Progenitor cell of endocrine pancreas (in vitro differentiated cells): ENCODE data around the gene MYADML2. TPM values are rescaled to one million over a fixed set of nuclear protein-coding genes. Genes with fewer than 3 reads are reported as not detected.

Source experiments
- DNase-seq: peaks from one replicate; pipeline ENCODE4 v3.0.0; 2021; ENCODE audit warnings: low spot score; ENCODE audit not compliant: unreplicated experiment
- H3K27ac Mint-ChIP-seq: 2 replicates; pipeline ENCODE4 v1.8.0; 2021; ENCODE audit warnings: mild to moderate bottlenecking, moderate library complexity, mixed read lengths
- H3K27me3 Mint-ChIP-seq: 2 replicates; pipeline ENCODE4 v1.8.0; 2021; ENCODE audit warnings: mixed read lengths
- H3K36me3 Mint-ChIP-seq: 2 replicates; pipeline ENCODE4 v1.8.0; 2022; ENCODE audit warnings: mixed read lengths; ENCODE audit not compliant: insufficient read depth
- H3K4me1 Mint-ChIP-seq: 2 replicates; pipeline ENCODE4 v1.8.0; 2021; ENCODE audit warnings: low read depth, mixed read lengths
- H3K4me3 Mint-ChIP-seq: 2 replicates; pipeline ENCODE4 v1.8.0; 2021; ENCODE audit warnings: low read depth, mild to moderate bottlenecking, moderate library complexity, mixed read lengths
- H3K9me3 Mint-ChIP-seq: 2 replicates; pipeline ENCODE4 v1.8.0; 2021; ENCODE audit warnings: low read depth, mixed read lengths
- CTCF ChIP-seq: fragments of 200-600 bp; sonication (generic); IDR thresholded peaks from one replicate; pipeline ENCODE4 v1.5.0; 2021; ENCODE audit warnings: antibody characterized with exemption, mild to moderate bottlenecking; ENCODE audit not compliant: unreplicated experiment
- total RNA-seq: library from RNA; stranded (reverse); gene quantifications from 2 replicates; pipeline ENCODE4 v1.2.1, GENCODE V29; 2021

MYADML2 gene
- total RNA-seq, 1 donor from 2014 or later: not detected

DNA sequence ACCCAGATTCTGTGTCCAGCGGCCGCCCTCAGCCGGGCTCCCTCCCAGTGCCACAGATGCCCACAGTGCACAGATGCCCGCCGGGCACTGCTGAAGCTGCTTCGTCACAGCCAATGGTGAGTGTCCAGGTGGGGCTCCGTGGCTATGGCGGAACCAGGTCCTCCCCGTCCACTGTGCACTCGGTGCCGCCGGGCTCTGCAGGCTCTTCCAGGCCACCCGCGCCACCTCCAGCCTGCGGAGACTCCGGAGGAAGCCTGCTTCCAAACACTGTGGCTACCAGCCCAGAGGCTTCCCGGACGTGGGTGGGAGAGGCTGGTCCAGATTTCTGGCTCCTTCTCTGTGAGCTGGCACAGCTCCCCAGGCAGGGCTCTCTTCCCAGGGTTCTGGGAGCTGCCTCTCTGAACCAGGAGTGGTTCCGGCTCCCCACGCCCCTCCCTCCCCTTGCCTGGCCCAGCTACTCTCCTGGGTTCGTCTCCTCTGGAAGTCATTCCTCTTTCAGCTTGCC is 7.1 kb downstream of the MYADML2 start:
- Mint-ChIP-seq H3K27me3 (peaks cover 22% of the 10 kb centered on the region), H3K4me1 (peaks cover 5% of the 10 kb centered on the region), H3K9me3 (no peaks in the 10 kb centered on the region), H3K27ac (no peak overlapping the region), H3K36me3 (no peaks in the 10 kb centered on the region), H3K4me3 (no peak overlapping the region)
- TF ChIP-seq CTCF: no peak
- no peak for DNase-seq

- no peaks in the 10 kb centered on the region for H3K9me3 Mint-ChIP-seq
- no peak overlapping the region for H3K27ac Mint-ChIP-seq
- no peaks in the 10 kb centered on the region for H3K36me3 Mint-ChIP-seq
- no peak for DNase-seq
- H3K4me1 Mint-ChIP-seq: peaks cover 5% of the 10 kb centered on the region
- peaks cover 22% of the 10 kb centered on the region for H3K27me3 Mint-ChIP-seq
- no peak for TF ChIP-seq CTCF
- no peak overlapping the region for H3K4me3 Mint-ChIP-seq
Observed at GRCh38 chr17:81939218-81939617, 7.8 kb downstream of the MYADML2 start.

- Mint-ChIP-seq H3K27ac (no peak overlapping the region), H3K36me3 (no peaks in the 10 kb centered on the region), H3K4me3 (peak overlapping the region; percentile 79), H3K4me1 (peaks cover 5% of the 10 kb centered on the region), H3K27me3 (peaks cover 18% of the 10 kb centered on the region), H3K9me3 (no peaks in the 10 kb centered on the region)
- no peak for TF ChIP-seq CTCF
- no peak for DNase-seq
Observed at GRCh38 chr17:81935709-81936084, 11.3 kb downstream of the MYADML2 start.

DNA sequence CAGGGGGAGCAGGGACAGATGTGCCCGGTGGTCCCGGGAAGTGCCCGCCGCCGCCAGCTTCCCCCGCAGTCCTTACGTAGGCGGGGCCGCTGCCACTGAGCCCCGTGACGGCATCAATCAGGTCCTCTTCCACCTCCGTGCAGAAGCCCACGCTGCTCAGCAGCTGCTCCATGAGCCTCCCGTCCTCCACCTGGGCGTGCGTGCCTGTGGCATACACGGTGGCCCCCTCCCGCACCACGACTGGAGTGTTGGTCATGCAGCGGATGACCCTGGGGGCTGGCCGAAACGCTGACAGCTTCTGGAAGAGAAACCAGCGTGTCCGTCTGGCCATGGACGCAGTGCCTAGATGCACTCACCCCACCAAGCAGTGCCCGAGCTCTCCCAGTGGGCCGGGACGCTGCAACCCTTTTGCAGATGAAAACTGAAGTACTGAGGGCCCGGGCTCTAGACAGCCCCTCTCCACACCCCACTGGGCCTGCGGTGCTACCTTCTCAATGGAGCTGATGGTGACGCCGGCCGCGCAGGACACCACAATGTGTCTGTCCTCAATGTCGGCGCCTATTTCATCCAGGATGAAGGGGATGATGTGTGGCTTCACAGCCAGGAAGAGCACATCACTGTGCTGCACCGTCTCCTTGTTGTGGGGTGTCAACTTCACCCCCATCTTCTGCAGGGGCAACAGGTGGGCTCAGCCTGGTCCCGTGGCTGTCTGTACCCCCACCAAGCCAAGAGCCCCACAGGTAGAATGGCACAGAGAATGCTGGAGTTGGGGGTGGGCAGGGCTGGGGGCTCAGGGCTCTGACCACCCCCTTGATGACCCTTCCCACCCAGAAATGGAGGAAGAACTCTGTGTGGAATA is 12.0 kb downstream of the MYADML2 start:
- Mint-ChIP-seq H3K4me3 (peak overlapping the region; percentile 79), H3K27me3 (peaks cover 13% of the 10 kb centered on the region), H3K4me1 (peaks cover 5% of the 10 kb centered on the region), H3K27ac (no peak overlapping the region), H3K36me3 (no peaks in the 10 kb centered on the region), H3K9me3 (no peaks in the 10 kb centered on the region)
- DNase-seq: no peak
- no peak for TF ChIP-seq CTCF

DNA sequence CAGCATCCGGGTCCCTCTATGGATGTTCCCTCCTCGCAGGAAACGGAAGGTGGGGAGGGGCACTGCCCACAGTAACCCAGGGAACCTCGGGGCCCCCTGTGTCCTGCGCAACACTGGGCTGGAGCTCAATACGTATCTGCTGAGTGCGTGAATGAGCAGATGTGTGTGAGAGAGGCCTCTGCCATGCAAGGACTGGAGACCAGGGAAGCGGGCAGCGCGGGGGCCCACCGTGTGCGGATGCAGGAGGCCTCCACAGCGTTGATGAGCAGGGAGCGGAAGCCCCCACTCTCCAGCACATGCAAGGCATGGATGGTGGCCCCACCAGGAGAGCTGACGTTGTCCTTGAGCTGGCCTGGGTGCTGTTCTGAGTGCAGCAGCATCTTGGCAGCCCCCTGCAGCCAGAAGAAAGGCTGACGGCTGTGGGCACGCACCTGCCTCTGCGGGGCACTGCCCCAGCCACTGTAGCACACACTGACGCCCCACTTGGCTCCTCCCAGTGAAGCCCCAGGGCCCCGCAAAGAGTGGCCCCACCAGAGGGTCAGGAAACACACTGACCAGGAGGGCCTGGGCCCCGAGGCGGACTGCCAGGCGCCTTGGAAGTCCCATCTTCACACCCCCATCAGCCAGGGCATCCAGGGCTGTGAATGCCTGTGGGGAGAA is 12.8 kb downstream of the MYADML2 start:
- peaks cover 13% of the 10 kb centered on the region for H3K27me3 Mint-ChIP-seq
- no peaks in the 10 kb centered on the region for H3K36me3 Mint-ChIP-seq
- H3K27ac Mint-ChIP-seq: no peak overlapping the region
- H3K4me3 Mint-ChIP-seq: no peak overlapping the region
- H3K4me1 Mint-ChIP-seq: peaks cover 5% of the 10 kb centered on the region
- no peak for DNase-seq
- TF ChIP-seq CTCF: no peak
- no peaks in the 10 kb centered on the region for H3K9me3 Mint-ChIP-seq
